ENCODE measurements around the gene FFAR1.
A peak's percentile ranks its signal among the peaks of the same experiment; 100 is the strongest.
"Not testable (repeated sequence)": the region's sequence is repeated elsewhere in the genome, so short reads cannot be mapped to it uniquely, and the experiment has no call there.

The FFAR1 gene

GRCh38 chr19:35342430-35342829 is 5.3 kb upstream of the FFAR1 start:
- no peak for DNase-seq (ENCODE audit: low read depth)

GRCh38 chr19:35344511-35345031 is 3.1 kb upstream of the FFAR1 start:
- DNase-seq (ENCODE audit: low read depth) = no peak

GRCh38 chr19:35345671-35346111 is 2.0 kb upstream of the FFAR1 start:
- no peak for DNase-seq (ENCODE audit: low read depth)

DNA sequence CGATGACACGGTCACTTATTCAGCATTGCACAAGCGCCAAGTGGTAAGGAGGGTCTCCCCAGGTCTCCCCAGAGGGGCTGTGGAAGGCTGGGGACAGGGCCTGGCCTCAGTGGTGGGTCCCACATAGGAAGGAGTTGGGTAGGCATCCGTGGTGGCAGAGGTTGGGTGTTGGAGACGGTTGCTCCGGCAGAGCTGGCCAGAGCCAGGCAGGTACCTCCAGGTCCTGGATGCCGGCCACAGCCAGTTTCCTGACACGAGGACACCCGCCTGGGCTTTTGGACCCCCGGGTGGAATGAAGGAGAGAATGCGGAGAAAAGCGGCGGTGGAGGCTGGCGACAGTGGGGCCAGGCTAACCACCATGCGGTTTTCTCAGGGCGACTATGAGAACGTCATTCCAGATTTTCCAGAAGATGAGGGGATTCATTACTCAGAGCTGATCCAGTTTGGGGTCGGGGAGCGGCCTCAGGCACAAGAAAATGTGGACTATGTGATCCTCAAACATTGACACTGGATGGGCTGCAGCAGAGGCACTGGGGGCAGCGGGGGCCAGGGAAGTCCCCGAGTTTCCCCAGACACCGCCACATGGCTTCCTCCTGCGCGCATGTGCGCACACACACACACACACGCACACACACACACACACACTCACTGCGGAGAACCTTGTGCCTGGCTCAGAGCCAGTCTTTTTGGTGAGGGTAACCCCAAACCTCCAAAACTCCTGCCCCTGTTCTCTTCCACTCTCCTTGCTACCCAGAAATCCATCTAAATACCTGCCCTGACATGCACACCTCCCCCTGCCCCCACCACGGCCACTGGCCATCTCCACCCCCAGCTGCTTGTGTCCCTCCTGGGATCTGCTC is 1.3 kb upstream of the FFAR1 start:
- DNase-seq (ENCODE audit: low read depth) = no peak

DNA sequence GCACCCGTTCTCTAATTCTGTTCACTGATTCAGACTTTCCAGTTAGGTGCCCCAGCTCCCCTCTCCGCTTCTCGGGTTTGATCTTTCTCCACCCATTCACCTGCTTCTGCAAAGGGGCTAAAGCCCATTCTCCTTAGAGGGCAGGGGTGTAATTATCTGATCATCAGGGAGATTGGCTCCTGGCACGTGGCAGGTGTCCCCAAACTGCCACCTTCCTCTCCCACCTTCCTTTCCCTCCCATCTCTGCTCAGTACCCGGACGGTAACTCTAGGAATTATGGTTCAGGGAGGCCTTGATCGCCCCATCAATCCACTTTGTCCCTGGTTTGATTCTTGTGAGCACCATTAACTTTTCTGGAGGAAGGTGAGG is 212 bp downstream of the FFAR1 start:
- DNase-seq (ENCODE audit: low read depth) = no peak

DNA sequence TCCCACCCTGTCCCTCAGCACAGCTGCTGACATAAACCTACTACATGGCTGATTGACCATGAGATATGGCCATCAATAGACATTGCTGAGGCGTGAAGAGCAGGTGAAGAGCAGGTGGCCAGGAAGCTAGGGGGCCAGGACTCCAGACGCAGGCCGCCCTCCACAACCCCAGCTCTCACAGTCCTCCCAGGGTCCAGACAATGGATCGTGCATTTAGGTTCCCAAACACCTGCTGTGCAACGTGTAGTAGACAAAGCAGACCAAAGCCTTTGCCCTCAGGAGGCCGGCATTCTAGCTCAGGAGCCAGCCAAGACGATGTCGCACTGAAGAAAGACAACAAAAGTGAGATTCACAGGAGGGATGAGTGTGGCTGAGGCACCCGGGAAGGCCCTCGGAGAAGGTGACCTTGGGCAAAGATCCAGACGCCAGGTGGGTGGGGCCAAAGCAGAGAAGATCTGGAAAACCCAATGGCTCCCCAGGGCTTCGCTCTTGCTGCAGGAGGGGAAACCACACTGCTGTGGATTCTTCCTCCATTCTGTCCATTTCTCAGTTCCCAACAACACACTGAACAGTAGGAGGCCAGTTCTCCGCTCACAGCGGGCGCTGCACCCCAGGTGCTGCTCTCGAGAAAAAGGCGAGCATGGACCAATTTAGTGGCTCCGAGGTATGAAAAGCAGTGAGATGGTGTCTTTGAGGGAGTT is 1.4 kb downstream of the FFAR1 start:
- DNase-seq (ENCODE audit: low read depth) = no peak

- DNase-seq (ENCODE audit: low read depth) = no peak
Measured at GRCh38 chr19:35349614-35350521, 2.2 kb downstream of the FFAR1 start.

- no peak for DNase-seq (ENCODE audit: low read depth)
Measured at GRCh38 chr19:35350591-35350990, 2.9 kb downstream of the FFAR1 start.

- DNase-seq (ENCODE audit: low read depth) = no peak
Measured at GRCh38 chr19:35351411-35352176, 3.9 kb downstream of the FFAR1 start.

GRCh38 chr19:35352177-35352447 is 4.4 kb downstream of the FFAR1 start:
- DNase-seq (ENCODE audit: low read depth) = no peak

DNA sequence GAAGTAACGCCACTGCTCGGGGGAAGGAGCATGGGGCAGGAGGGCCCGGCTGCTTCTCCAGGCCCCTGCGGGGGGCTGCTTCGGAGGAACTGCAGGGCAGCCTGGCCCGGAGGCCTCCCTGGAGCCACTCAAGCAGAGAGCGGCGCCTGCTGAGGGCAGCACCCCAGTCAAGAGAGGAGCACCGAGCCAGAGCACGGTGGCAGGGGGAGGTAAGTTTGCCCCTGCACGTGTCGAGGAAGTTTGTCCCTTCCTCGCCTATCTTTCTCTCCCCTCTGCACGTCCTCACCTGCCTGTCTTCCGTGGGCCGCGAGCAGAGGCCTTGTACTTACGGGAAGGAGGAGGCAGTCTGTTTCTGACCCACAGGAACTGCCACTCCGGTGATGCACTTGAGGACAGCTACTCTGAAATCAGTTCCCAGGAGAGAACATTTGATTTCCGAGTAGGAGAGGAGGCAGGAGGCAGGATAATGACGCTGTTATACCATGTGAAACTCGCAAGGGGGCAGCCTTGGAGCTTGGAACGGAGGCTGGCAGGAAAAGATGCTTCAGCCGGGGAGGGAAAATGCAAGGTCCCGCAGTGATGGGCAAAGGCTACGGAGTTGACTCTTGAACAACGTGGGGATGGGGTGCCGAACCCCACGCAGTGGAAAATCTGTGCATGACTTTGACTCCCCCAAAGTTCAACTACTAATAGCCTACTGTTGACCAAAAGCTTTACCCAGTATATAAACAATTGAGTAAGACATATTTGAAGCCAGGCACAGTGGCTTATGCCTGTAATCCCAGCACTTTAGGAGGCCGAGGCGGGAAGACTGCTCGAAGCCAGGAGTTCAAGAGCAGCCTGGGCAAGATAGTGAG is 5.0 kb downstream of the FFAR1 start:
- DNase-seq (ENCODE audit: low read depth) = peak; percentile 71

DNA sequence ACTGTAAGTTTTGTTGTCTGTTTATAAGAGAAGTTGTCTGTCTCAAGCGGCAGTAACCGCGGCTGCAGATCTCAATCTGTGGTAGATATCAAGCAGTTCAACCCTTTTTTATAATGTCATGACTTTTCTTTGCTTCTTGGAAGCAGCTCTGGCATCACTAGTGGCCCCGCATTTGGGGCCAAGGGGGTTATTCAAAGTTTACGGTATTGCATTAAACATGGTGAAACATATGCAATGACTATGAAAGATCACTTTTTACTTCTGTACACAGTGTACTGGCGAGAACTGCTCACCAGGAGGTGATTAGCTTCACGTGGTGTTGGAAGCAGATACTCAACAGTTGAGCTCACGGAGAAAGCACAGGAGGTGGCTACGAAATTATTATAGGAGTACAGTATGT is 5.9 kb downstream of the FFAR1 start:
- DNase-seq (ENCODE audit: low read depth) = no peak

DNA sequence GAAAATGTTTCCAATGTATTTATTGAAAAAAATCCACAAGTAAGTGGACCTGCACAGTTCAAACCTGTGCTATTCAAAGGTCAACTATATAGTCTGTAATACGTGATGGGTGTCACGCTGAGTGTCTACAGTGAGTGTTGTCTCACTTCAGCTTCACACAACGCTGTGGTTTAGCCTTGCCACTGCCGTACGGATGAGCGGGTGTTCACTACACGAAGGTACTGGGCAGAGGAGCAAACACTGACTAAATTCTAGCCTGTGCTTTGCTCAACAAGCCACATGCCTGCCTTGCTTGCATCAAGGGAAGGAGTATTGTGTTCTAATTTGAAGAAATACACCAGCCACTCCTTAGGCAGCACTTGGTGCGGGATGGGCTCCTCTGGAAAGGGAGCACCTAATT is 7.2 kb downstream of the FFAR1 start:
- DNase-seq (ENCODE audit: low read depth) = no peak

GRCh38 chr19:35355791-35356460 is 8.2 kb downstream of the FFAR1 start:
- DNase-seq (ENCODE audit: low read depth) = no peak

DNA sequence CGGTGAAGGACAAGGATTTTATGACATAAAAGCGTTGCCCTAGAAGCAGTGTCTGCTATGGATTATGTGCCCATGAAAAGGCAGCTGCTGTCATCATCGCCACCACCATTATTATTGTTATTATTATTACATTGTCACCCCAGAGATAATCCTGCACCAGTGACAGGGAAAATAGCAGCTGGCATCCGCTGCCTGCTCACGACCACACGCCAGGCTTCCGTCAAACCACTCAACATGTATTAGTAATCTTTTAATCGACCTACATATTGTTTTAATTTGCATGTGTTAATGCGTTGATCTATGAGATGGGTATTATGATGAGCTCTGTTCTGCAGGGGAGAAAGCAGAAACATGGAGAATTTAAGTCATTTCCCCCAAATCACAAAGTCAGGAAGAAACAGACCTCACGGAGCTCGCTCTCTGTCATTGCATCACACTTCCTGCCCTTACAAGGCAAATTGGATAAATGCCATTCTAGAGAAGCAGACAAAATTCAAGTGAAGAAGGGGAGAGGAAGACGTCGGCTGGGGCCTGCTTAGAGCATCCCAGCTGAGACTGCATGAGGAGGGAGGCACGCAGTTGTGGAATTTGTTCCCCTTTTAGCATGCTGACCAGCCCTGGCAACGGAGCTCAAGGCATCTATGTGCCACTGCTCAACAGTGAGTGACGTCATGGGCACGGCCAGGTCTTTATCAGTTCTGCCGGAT is 10.3 kb downstream of the FFAR1 start, which contains the start of gene FFAR3:
Gene FFAR3, plus strand, starts transcription at position 594 of the 707 bp plus-strand sequence. CDS start 431 bp downstream, outside the sequence.
- peak; percentile 41 for DNase-seq (ENCODE audit: low read depth)

- not testable (repeated sequence) for DNase-seq (ENCODE audit: low read depth)
Measured at GRCh38 chr19:35358834-35359233, 11.1 kb downstream of the FFAR1 start.

- not testable (repeated sequence) for DNase-seq (ENCODE audit: low read depth)
Measured at GRCh38 chr19:35359395-35359794, 11.7 kb downstream of the FFAR1 start.

- not testable (repeated sequence) for DNase-seq (ENCODE audit: low read depth)
Measured at GRCh38 chr19:35360081-35360480, 12.4 kb downstream of the FFAR1 start.

GRCh38 chr19:35360880-35361420 is 13.2 kb downstream of the FFAR1 start:
- DNase-seq (ENCODE audit: low read depth) = no peak

Measured in EH (cell line).